Measurements from ENCODE around the gene AARS1. TPM values are rescaled to one million over a fixed set of nuclear protein-coding genes. Genes with fewer than 3 reads are reported as not detected.
"Not testable (repeated sequence)": the region's sequence is repeated elsewhere in the genome, so short reads cannot be mapped to it uniquely, and the experiment has no call there.

Gene AARS1
- total and polyA plus RNA-seq, 2 donors (not counting 3 experiments of a cell fraction or from before 2014, with no cell fraction given): 71.3 to 110 TPM

- H3K9me3 ChIP-seq (replicated peaks; ENCODE audit: control insufficient read depth, insufficient read depth, low read length); FAIRE-seq; POLR2A ChIA-PET: not testable (repeated sequence)
These were observed 18.4 kb upstream of the AARS1 start for GRCh38 chr16:70307726-70308125.

GRCh38 chr16:70306880-70307279 lies 17.6 kb upstream of the AARS1 start:
- intact Hi-C loops (cut with micrococcal nuclease): no loop called here
- no peaks in the 10 kb centered on the region for H3K27me3 ChIP-seq (ENCODE audit: control insufficient read depth in 2 of 2, insufficient read depth in 2 of 2, low read length in 2 of 2)
- H3K9me1 ChIP-seq (replicated peaks; ENCODE audit: control insufficient read depth, extremely low read depth, insufficient read depth, low read length): no peaks in the 10 kb centered on the region
- no peaks in the 10 kb centered on the region for H3K9me3 ChIP-seq (replicated peaks; ENCODE audit: control insufficient read depth, insufficient read depth, low read length)
- H3K4me2 ChIP-seq (ENCODE audit: insufficient read depth, low read length): no peak overlapping the region
- POLR2A ChIA-PET: no interaction called here
- CTCF ChIA-PET: interaction anchor here (1.2 kb wide), 1 partner anchor 29 kb away, joined by 4 read pairs; no protein-coding TSS in a partner anchor
- H2AFZ ChIP-seq (ENCODE audit: low read depth, low read length): no peak overlapping the region
- H3K4me3 ChIP-seq (replicated peaks in 1 of 3; ENCODE audit: insufficient read depth in 1 of 3, low read depth in 1 of 3, low read length in 3 of 3): no peak overlapping the region
- no TSS peak for BruUV-seq (replicated peaks)
- H3K4me1 ChIP-seq (ENCODE audit: control insufficient read depth, extremely low read depth, insufficient read depth, low read length): peaks cover 3% of the 10 kb centered on the region
- no peak for TF ChIP-seq CTCF (IDR thresholded peaks at IDR 0.05; ENCODE audit: extremely low read depth in 1 of 2, insufficient read depth in 1 of 2, low read depth in 1 of 2, low read length in 2 of 2)
- no peak for TF ChIP-seq MYC (IDR thresholded peaks at IDR 0.05; ENCODE audit: low read depth, low read length)
- no peak for TF ChIP-seq POLR2AphosphoS5 (IDR thresholded peaks at IDR 0.05; ENCODE audit: insufficient read depth, low read depth, low read length)
- no peak for TF ChIP-seq POLR2A (IDR thresholded peaks at IDR 0.05; ENCODE audit: low read depth, low read length)
- no peak for TF ChIP-seq JUN (IDR thresholded peaks at IDR 0.05; ENCODE audit: borderline replicate concordance, insufficient read depth, insufficient read length, low read depth)
- TF ChIP-seq EZH2 (IDR thresholded peaks at IDR 0.05; ENCODE audit: borderline replicate concordance, low read depth, low read length, severe bottlenecking): no peak
- no peak for TF ChIP-seq FOS (IDR thresholded peaks at IDR 0.05; ENCODE audit: borderline replicate concordance, insufficient read depth, low read length)
- TF ChIP-seq GATA2 (IDR thresholded peaks at IDR 0.05; ENCODE audit: insufficient read depth, insufficient read length, low read depth, low read length): no peak
- TF ChIP-seq MAX (IDR thresholded peaks at IDR 0.05; ENCODE audit: insufficient read depth, insufficient read length): no peak
- H3K9ac ChIP-seq (replicated peaks; ENCODE audit: extremely low read depth, insufficient read depth, low read length): no peak overlapping the region
- DNase-seq (ENCODE audit: low read depth, low spot score) (no peak), FAIRE-seq (no peak)
- H3K27ac ChIP-seq (ENCODE audit: insufficient read depth, low read depth, low read length): no peak overlapping the region
- dilution Hi-C loops (cut with MboI; ENCODE audit: extremely low pct_ligation_motif_present, low sequenced_read_pairs): no loop called here
- H3K79me2 ChIP-seq (ENCODE audit: control insufficient read depth, insufficient read depth, low read length): peaks cover 22% of the 10 kb centered on the region
- peaks cover 2% of the 10 kb centered on the region for H4K20me1 ChIP-seq (replicated peaks; ENCODE audit: control insufficient read depth, extremely low read depth, insufficient read depth, low read length)
- no peaks in the 10 kb centered on the region for H3K36me3 ChIP-seq (ENCODE audit: control insufficient read depth in 2 of 2, extremely low read depth in 1 of 2, insufficient read depth in 2 of 2, low read length in 2 of 2)

More at GRCh38 chr16:70307726-70308125, 18.4 kb upstream of the AARS1 start:
- H2AFZ ChIP-seq (ENCODE audit: low read depth, low read length); H3K9ac ChIP-seq (replicated peaks; ENCODE audit: extremely low read depth, insufficient read depth, low read length); H3K9me1 ChIP-seq (replicated peaks; ENCODE audit: control insufficient read depth, extremely low read depth, insufficient read depth, low read length); H3K4me2 ChIP-seq (ENCODE audit: insufficient read depth, low read length); BruUV-seq (replicated peaks); intact Hi-C loops (cut with micrococcal nuclease); DNase-seq (ENCODE audit: low read depth, low spot score); H3K27me3 ChIP-seq (ENCODE audit: control insufficient read depth in 2 of 2, insufficient read depth in 2 of 2, low read length in 2 of 2); H3K27ac ChIP-seq (ENCODE audit: insufficient read depth, low read depth, low read length); H3K4me1 ChIP-seq (ENCODE audit: control insufficient read depth, extremely low read depth, insufficient read depth, low read length); H3K36me3 ChIP-seq (ENCODE audit: control insufficient read depth in 2 of 2, extremely low read depth in 1 of 2, insufficient read depth in 2 of 2, low read length in 2 of 2); dilution Hi-C loops (cut with MboI; ENCODE audit: extremely low pct_ligation_motif_present, low sequenced_read_pairs); H4K20me1 ChIP-seq (replicated peaks; ENCODE audit: control insufficient read depth, extremely low read depth, insufficient read depth, low read length); H3K4me3 ChIP-seq (replicated peaks in 1 of 3; ENCODE audit: insufficient read depth in 1 of 3, low read depth in 1 of 3, low read length in 3 of 3): not testable (repeated sequence)
- CTCF ChIA-PET: interaction anchor here (1.2 kb wide), 1 partner anchor 30 kb away, joined by 4 read pairs; no protein-coding TSS in a partner anchor
- peaks cover 18% of the 10 kb centered on the region for H3K79me2 ChIP-seq (ENCODE audit: control insufficient read depth, insufficient read depth, low read length)

All from endothelial cell of umbilical vein (primary cell).